B cell (primary cell): Measurements from ENCODE around the gene POLA2. TPM values are rescaled to one million over a fixed set of nuclear protein-coding genes. Genes with fewer than 3 reads are reported as not detected.

Experiments used
- ATAC-seq: fragments of 200-7000 bp; cut with Tn5 transposase; one replicate; pipeline ENCODE4 v1.10.0; 2021; ENCODE audit warnings: low read depth, mild to moderate bottlenecking, moderate number of reproducible peaks, moderate library complexity
- CTCF ChIA-PET: fragments of 350-600 bp; sonication (Branson Sonifier 250); formaldehyde crosslinking; loops from one replicate; lab custom pipeline; 2021; ENCODE audit warnings: antibody characterized with exemption, inconsistent platforms; lab: Charles Lee
- POLR2A ChIA-PET: fragments of 350-600 bp; sonication (Branson Sonifier 250); formaldehyde crosslinking; loops from one replicate; lab custom pipeline; 2021; ENCODE audit warnings: antibody characterized with exemption; lab: Charles Lee
- DNase-seq: peaks from one replicate; pipeline ENCODE4 v3.0.0; 2013
- H2AFZ ChIP-seq: 2 replicates; pipeline ENCODE4 v1.6.1; 2012; ENCODE audit warnings: mild to moderate bottlenecking, low read depth, low read length; ENCODE audit not compliant: insufficient read depth, poor library complexity, severe bottlenecking
- H3K27ac ChIP-seq, 2 donors: 1 replicate in 1 of 2; 2 replicates in 1 of 2; pipeline ENCODE4 v1.5.1; 2012 to 2013; ENCODE audit warnings: low read length in 2 of 2, mild to moderate bottlenecking in 2 of 2, moderate library complexity in 1 of 2
- H3K27me3 ChIP-seq, 4 experiments: fragments of 200-600 bp in 1 of 4; sonication (generic) in 1 of 4; replicated peaks in 1 of 4; 1 replicate in 2 of 4; 2 replicates in 2 of 4; pipeline versions ENCODE4 v1.6.1 to v1.7.0; 2013 to 2016; ENCODE audit warnings: low read length in 3 of 4, mild to moderate bottlenecking in 2 of 4, mixed read lengths in 1 of 4, moderate library complexity in 1 of 4; ENCODE audit not compliant: insufficient read depth in 4 of 4, control insufficient read depth in 3 of 4; ENCODE audit errors: control extremely low read depth in 1 of 4
- H3K36me3 ChIP-seq, 2 experiments: replicated peaks in 1 of 2; 1 replicate in 1 of 2; 2 replicates in 1 of 2; pipeline versions ENCODE4 v1.6.1 to v1.7.1; 2013; ENCODE audit warnings: low read length in 1 of 2; ENCODE audit not compliant: insufficient read depth in 2 of 2, control insufficient read depth in 1 of 2; ENCODE audit errors: control extremely low read depth in 1 of 2, extremely low read depth in 1 of 2
- H3K4me1 ChIP-seq, 2 donors: fragments of 200-600 bp in 1 of 2; sonication (generic) in 1 of 2; 1 replicate in 1 of 2; 2 replicates in 1 of 2; pipeline versions ENCODE4 v1.5.1 to v1.6.1; 2013 to 2017; ENCODE audit warnings: low read length in 2 of 2; ENCODE audit not compliant: control insufficient read depth in 2 of 2, insufficient read depth in 2 of 2
- H3K4me2 ChIP-seq: replicated peaks from 2 replicates; pipeline ENCODE3; 2012; ENCODE audit warnings: mild to moderate bottlenecking, low read depth, low read length; ENCODE audit not compliant: poor library complexity, severe bottlenecking
- H3K4me3 ChIP-seq, 5 experiments: fragments of 200-600 bp in 1 of 5; sonication (generic) in 1 of 5; 1 replicate in 3 of 5; 2 replicates in 2 of 5; pipeline versions ENCODE4 v1.5.1 to v1.7.0; 2011 to 2016; ENCODE audit warnings: low read length in 4 of 5, mild to moderate bottlenecking in 4 of 5, low read depth in 2 of 5, control low read depth in 1 of 5, moderate library complexity in 1 of 5; ENCODE audit not compliant: insufficient read depth in 1 of 5; ENCODE audit errors: control extremely low read depth in 1 of 5, extremely low read depth in 1 of 5
- H3K79me2 ChIP-seq: fragments of 200-600 bp; sonication (generic); one replicate; pipeline ENCODE4 v1.6.0; 2016; ENCODE audit warnings: low read length; ENCODE audit not compliant: control insufficient read depth, insufficient read depth
- H3K9ac ChIP-seq: fragments of 200-600 bp; sonication (generic); 2 replicates; pipeline ENCODE4 v1.6.1; 2017; ENCODE audit warnings: mild to moderate bottlenecking, low read length, moderate library complexity
- H3K9me3 ChIP-seq, 3 donors: one replicate each; pipeline versions ENCODE4 v1.6.1 to v1.7.1; 2013; ENCODE audit warnings: low read length in 2 of 3; ENCODE audit not compliant: control insufficient read depth in 2 of 3, insufficient read depth in 1 of 3; ENCODE audit errors: control extremely low read depth in 1 of 3
- H4K20me1 ChIP-seq: 2 replicates; pipeline ENCODE4 v1.6.0; 2012; ENCODE audit warnings: mild to moderate bottlenecking, low read length; ENCODE audit not compliant: insufficient read depth, control insufficient read depth, poor library complexity, severe bottlenecking
- H3K27ac Mint-ChIP-seq: one replicate; pipeline ENCODE4 v1.8.0; 2021; ENCODE audit warnings: mixed read lengths
- H3K27me3 Mint-ChIP-seq: one replicate; pipeline ENCODE4 v1.8.0; 2021; ENCODE audit warnings: mixed read lengths
- H3K4me1 Mint-ChIP-seq: one replicate; pipeline ENCODE4 v1.8.0; 2021; ENCODE audit warnings: mixed read lengths
- H3K4me3 Mint-ChIP-seq: one replicate; pipeline ENCODE4 v1.8.0; 2021; ENCODE audit warnings: mixed read lengths
- H3K9me3 Mint-ChIP-seq: one replicate; pipeline ENCODE4 v1.8.0; 2022; ENCODE audit warnings: mixed read lengths; ENCODE audit not compliant: insufficient read depth
- EZH2 ChIP-seq: IDR thresholded peaks from 2 replicates; pipeline ENCODE4 v1.6.1; 2012; ENCODE audit warnings: borderline replicate concordance, low read depth, mild to moderate bottlenecking, moderate library complexity, low read length; ENCODE audit not compliant: insufficient read depth, poor library complexity, severe bottlenecking
- WGBS: methylation state at CpG from one replicate; pipeline ENCODE4 v1.1.5; 2013; ENCODE audit warnings: missing lambda C conversion rate; ENCODE audit not compliant: insufficient coverage; 5-methylcytosine and 5-hydroxymethylcytosine counted together
- intact Hi-C: fragments of 100-400 bp; cut with micrococcal nuclease; formaldehyde crosslinking; loops from one replicate; pipeline ENCODE4 v1.10.0; 2022
- polyA plus RNA-seq: library from polyadenylated mRNA; depleted of rRNA; stranded (reverse); fragments of >200 nt; gene quantifications from 2 replicates; pipeline ENCODE4 v1.2.3, GENCODE V29; 2012
- total RNA-seq, 2 donors: library from RNA; stranded (reverse); fragments of 120-200 nt in 1 of 2; gene quantifications; 1 replicate in 1 of 2; 2 replicates in 1 of 2; pipeline versions ENCODE4 v1.2.3 to v1.2.4, GENCODE V29; 2013 to 2022
- TF ChIP-seq, protein P1 (sequence below): fragments of 200-600 bp; IDR thresholded peaks from one replicate; pipeline ENCODE4 v1.8.0; 2022; ENCODE audit warnings: antibody characterized with exemption, mild to moderate bottlenecking

POLA2 gene
- total and polyA plus RNA-seq, 2 donors (not counting 1 experiment from before 2014, with no cell fraction given), result 13.0 to 28.7 TPM

DNA sequence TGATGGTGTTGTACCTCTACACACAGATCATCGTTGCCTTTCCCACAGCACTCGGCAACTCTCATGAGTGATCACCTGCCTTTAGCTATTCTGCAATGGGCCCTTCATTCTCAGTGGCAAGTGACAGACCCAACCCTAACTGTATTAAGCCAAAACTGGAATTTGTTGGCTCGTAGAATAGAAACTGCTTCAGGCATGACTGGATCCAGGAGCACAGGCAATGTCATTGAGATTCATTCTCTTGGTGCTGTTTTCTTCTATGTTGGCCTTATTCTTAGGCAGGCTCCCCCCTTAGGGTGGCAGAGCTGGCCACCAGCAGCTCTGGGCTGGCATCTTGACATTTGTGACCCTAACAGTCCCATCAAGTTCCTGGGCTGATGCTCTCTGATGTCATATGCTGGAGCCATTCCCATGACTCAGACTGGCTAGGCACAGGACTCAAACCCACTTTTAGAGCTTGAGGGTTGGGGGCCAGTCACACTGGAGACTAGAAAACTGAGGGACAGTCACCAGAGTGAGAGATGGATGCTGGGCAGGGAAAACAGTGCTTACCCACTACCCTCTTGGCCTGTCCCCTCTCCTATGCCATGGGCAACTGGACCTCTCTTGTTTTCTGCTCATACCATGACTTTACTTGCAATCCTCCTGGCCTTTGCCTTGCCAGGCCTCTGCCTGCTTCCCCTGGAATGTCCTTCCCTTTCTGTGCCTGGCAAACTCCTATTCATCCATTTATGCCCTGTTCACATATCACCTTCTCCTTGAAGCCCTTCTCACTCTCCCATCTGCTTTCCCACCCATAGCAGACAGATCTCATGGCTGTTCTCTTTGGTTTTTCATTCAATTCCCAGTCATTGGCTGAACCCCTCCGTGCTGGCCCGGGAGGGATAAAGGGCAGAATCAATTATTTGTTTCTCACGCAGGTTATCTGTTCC, 45.8 kb downstream of the POLA2 start:
- TF ChIP-seq EZH2, result no peak
- TF ChIP-seq, protein P1, sequence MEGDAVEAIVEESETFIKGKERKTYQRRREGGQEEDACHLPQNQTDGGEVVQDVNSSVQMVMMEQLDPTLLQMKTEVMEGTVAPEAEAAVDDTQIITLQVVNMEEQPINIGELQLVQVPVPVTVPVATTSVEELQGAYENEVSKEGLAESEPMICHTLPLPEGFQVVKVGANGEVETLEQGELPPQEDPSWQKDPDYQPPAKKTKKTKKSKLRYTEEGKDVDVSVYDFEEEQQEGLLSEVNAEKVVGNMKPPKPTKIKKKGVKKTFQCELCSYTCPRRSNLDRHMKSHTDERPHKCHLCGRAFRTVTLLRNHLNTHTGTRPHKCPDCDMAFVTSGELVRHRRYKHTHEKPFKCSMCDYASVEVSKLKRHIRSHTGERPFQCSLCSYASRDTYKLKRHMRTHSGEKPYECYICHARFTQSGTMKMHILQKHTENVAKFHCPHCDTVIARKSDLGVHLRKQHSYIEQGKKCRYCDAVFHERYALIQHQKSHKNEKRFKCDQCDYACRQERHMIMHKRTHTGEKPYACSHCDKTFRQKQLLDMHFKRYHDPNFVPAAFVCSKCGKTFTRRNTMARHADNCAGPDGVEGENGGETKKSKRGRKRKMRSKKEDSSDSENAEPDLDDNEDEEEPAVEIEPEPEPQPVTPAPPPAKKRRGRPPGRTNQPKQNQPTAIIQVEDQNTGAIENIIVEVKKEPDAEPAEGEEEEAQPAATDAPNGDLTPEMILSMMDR, result no peak
- DNase-seq (no peak), ATAC-seq (no peak)
- no peaks in the 10 kb centered on the region for H3K27me3 ChIP-seq
- H4K20me1 ChIP-seq, result no peaks in the 10 kb centered on the region
- Mint-ChIP-seq H3K27ac (no peak overlapping the region), H3K4me1 (no peaks in the 10 kb centered on the region), H3K4me3 (no peak overlapping the region), H3K27me3 (no peaks in the 10 kb centered on the region), H3K9me3 (no peaks in the 10 kb centered on the region)
- no peak overlapping the region for H3K9ac ChIP-seq
- H3K4me2 ChIP-seq, result no peak overlapping the region
- no peaks in the 10 kb centered on the region for H3K79me2 ChIP-seq
- CTCF ChIA-PET, result interaction anchor here (0.7 kb wide), 1 partner anchor 8 kb away, joined by 3 read pairs; no protein-coding TSS in a partner anchor
- H3K27ac ChIP-seq, result no peak overlapping the region
- no peaks in the 10 kb centered on the region for H3K4me1 ChIP-seq
- H3K4me3 ChIP-seq, result no peak overlapping the region
- intact Hi-C loops, result no loop called here
- no peak overlapping the region for H2AFZ ChIP-seq
- 96% methylated on average over 6 of the region's 6 CpGs for WGBS
- H3K36me3 ChIP-seq, result no peaks in the 10 kb centered on the region
- H3K9me3 ChIP-seq, result no peaks in the 10 kb centered on the region
- POLR2A ChIA-PET, result no interaction called here

DNA sequence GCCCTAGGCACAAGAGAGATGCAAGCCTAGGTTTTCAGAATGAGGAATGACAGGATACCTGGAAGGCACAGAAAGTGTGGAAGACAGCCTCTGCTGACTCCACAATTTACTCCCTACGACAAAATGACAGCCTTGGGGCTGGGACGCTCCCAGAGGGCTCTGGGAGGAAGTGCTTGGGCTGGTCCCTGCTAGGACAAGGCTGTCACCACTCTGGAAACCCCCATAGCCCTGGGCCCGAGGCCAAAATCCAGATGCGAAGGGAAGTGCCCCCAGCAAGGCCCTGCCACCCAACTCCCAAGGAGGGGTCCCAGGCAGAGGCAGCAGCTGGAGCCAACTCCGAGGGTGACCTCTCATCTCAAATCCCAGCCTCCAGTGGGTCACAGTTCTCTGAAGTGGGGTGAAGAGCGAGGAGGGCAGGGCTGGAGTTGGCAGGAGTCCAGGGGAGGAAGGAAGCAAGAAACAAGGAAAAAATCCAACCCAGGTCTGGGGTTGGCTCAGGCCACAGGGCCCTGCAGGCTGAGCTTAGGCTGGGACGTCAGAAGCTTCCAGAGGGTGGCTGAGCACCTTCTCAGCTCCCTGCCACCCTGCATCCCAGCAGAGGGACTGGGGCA, 46.6 kb downstream of the POLA2 start:
- Histone ChIP-seq H3K9me3 (no peaks in the 10 kb centered on the region), H3K79me2 (no peaks in the 10 kb centered on the region), H3K4me3 (no peak overlapping the region), H2AFZ (no peak overlapping the region), H3K27ac (no peak overlapping the region), H3K4me2 (no peak overlapping the region), H3K36me3 (no peaks in the 10 kb centered on the region), H4K20me1 (no peaks in the 10 kb centered on the region), H3K4me1 (no peaks in the 10 kb centered on the region), H3K9ac (no peak overlapping the region), H3K27me3 (peaks cover 0 to 2% (median under 1%) of the 10 kb centered on the region in 4 experiments)
- Mint-ChIP-seq H3K27me3 (peaks cover under 1% of the 10 kb centered on the region), H3K9me3 (no peaks in the 10 kb centered on the region), H3K27ac (no peak overlapping the region), H3K4me1 (no peaks in the 10 kb centered on the region), H3K4me3 (no peak overlapping the region)
- ChIA-PET POLR2A (no interaction called here), CTCF (no interaction called here)
- no peak for ATAC-seq
- intact Hi-C loops, result no loop called here
- 31% methylated on average over 4 of the region's 7 CpGs for WGBS
- DNase-seq, result no peak
- TF ChIP-seq, protein P1, result no peak
- TF ChIP-seq EZH2, result no peak
